PC-9 (cell line): ENCODE results near the gene TMEM115. TPM values are rescaled to one million over a fixed set of nuclear protein-coding genes. Genes with fewer than 3 reads are reported as not detected.

Source experiments
- BruUV-seq: library from RNA; stranded (reverse); fragments of 400-500 nt; replicated peaks from 2 replicates; lab custom pipeline; 2021; lab: Mats Ljungman, UMichigan
- CTCF ChIA-PET: fragments of 300-600 bp; sonication (Branson Sonifier 250); formaldehyde crosslinking; loops from one replicate; lab custom pipeline; 2022; ENCODE audit warnings: antibody characterized with exemption; lab: Charles Lee
- POLR2A ChIA-PET: fragments of 300-600 bp; sonication (Branson Sonifier 250); formaldehyde crosslinking; loops from one replicate; lab custom pipeline; 2022; ENCODE audit warnings: antibody characterized with exemption; ENCODE audit not compliant: unreplicated experiment; lab: Charles Lee
- DNase-seq, 2 experiments: peaks; one replicate each; pipeline versions ENCODE4 v3.0.0 to v3.0.0-alpha.2; 2015 to 2022; ENCODE audit warnings: mixed read lengths in 1 of 2
- H2AFZ ChIP-seq: fragments of 200-600 bp; sonication (generic); 2 replicates; pipeline ENCODE4 v1.8.1; 2017; ENCODE audit warnings: antibody characterized with exemption
- H3F3A ChIP-seq: fragments of 200-600 bp; sonication (generic); 2 replicates; pipeline ENCODE4 v1.8.1; 2017; ENCODE audit warnings: antibody characterized with exemption, mild to moderate bottlenecking, low read depth; ENCODE audit not compliant: insufficient read depth
- H3K27ac ChIP-seq: fragments of 200-600 bp; sonication (generic); 2 replicates; pipeline ENCODE4 v1.6.1; 2016; ENCODE audit warnings: mixed run types
- H3K27me3 ChIP-seq: fragments of 200-600 bp; sonication (generic); 2 replicates; pipeline ENCODE4 v1.6.1; 2016; ENCODE audit warnings: low read depth, mixed run types; ENCODE audit not compliant: insufficient read depth
- H3K36me3 ChIP-seq: fragments of 200-600 bp; sonication (generic); 2 replicates; pipeline ENCODE4 v1.6.1; 2016; ENCODE audit warnings: low read depth, mixed run types
- H3K4me1 ChIP-seq: fragments of 200-600 bp; sonication (generic); replicated peaks from 2 replicates; pipeline ENCODE4 v1.6.1; 2016; ENCODE audit warnings: mixed run types; ENCODE audit not compliant: insufficient read depth
- H3K4me2 ChIP-seq: fragments of 200-600 bp; sonication (generic); 2 replicates; pipeline ENCODE4 v1.6.1; 2017; ENCODE audit warnings: mixed run types
- H3K4me3 ChIP-seq: fragments of 200-600 bp; sonication (generic); 2 replicates; pipeline ENCODE4 v1.6.1; 2016; ENCODE audit warnings: mixed run types
- H3K79me2 ChIP-seq: fragments of 200-600 bp; sonication (generic); 2 replicates; pipeline ENCODE4 v1.6.1; 2017; ENCODE audit warnings: low read depth, mixed run types
- H3K9me2 ChIP-seq: fragments of 200-600 bp; sonication (generic); 2 replicates; pipeline ENCODE4 v1.8.1; 2017; ENCODE audit warnings: mild to moderate bottlenecking; ENCODE audit not compliant: insufficient read depth
- H3K9me3 ChIP-seq: fragments of 200-600 bp; sonication (generic); 2 replicates; pipeline ENCODE4 v1.8.1; 2016; ENCODE audit warnings: low read depth; ENCODE audit not compliant: insufficient read depth
- H4K20me1 ChIP-seq: fragments of 200-600 bp; sonication (generic); 2 replicates; pipeline ENCODE4 v1.8.1; 2017; ENCODE audit not compliant: insufficient read depth
- CTCF ChIP-seq: fragments of 200-600 bp; sonication (generic); conservative IDR thresholded peaks from 2 replicates; pipeline ENCODE4 v1.6.1; 2017; ENCODE audit warnings: mixed run types, antibody characterized with exemption, mild to moderate bottlenecking, moderate library complexity
- EZH2 ChIP-seq: fragments of 200-600 bp; sonication (generic); IDR thresholded peaks from 2 replicates; pipeline ENCODE4 v1.8.0; 2017; ENCODE audit warnings: antibody characterized with exemption, low read depth
- intact Hi-C: fragments of 100-400 bp; cut with micrococcal nuclease; formaldehyde crosslinking; loops from one replicate; pipeline ENCODE4 v1.10.0; 2022; ENCODE audit not compliant: unreplicated experiment
- total RNA-seq: library from RNA; stranded (reverse); gene quantifications from 2 replicates; pipeline ENCODE4 v1.2.3, GENCODE V29; 2021

Gene TMEM115
- total RNA-seq, 1 experiment from 2014 or later: 35.2 TPM

- Histone ChIP-seq H3K4me3 (no peak overlapping the region), H3K36me3 (no peaks in the 10 kb centered on the region), H4K20me1 (no peaks in the 10 kb centered on the region), H3K9me2 (no peaks in the 10 kb centered on the region), H2AFZ (no peak overlapping the region), H3K4me1 (peaks cover 11% of the 10 kb centered on the region), H3K27me3 (peaks cover 13% of the 10 kb centered on the region), H3K9me3 (no peaks in the 10 kb centered on the region), H3F3A (peaks cover 4% of the 10 kb centered on the region; the same call in 1 of the 2 replicates), H3K27ac (no peak overlapping the region), H3K4me2 (no peak overlapping the region), H3K79me2 (no peaks in the 10 kb centered on the region)
- no TSS peak for BruUV-seq
- intact Hi-C loops: no loop called here
- ChIA-PET CTCF (no interaction called here), POLR2A (no interaction called here)
- TF ChIP-seq EZH2 (no peak), CTCF (no peak)
- no peak for DNase-seq
Observed at GRCh38 chr3:50406487-50406886, 47.2 kb upstream of the TMEM115 start.

- Histone ChIP-seq H3K79me2 (no peaks in the 10 kb centered on the region), H2AFZ (no peak overlapping the region), H3K27ac (no peak overlapping the region), H3K4me3 (no peak overlapping the region), H3K9me3 (no peaks in the 10 kb centered on the region), H3K27me3 (peaks cover 13% of the 10 kb centered on the region), H3K4me2 (no peak overlapping the region), H4K20me1 (no peaks in the 10 kb centered on the region), H3K4me1 (peaks cover 13% of the 10 kb centered on the region), H3F3A (peaks cover 4% of the 10 kb centered on the region; the same call in 1 of the 2 replicates), H3K9me2 (no peaks in the 10 kb centered on the region), H3K36me3 (no peaks in the 10 kb centered on the region)
- intact Hi-C loops: no loop called here
- no peak for TF ChIP-seq EZH2
- no peak for TF ChIP-seq CTCF
- BruUV-seq: no TSS peak
- ChIA-PET CTCF (interaction anchor here (0.7 kb wide), 1 partner anchor 1096 kb away, joined by 14 read pairs; no protein-coding TSS in a partner anchor), POLR2A (no interaction called here)
- no peak for DNase-seq
Observed at GRCh38 chr3:50405249-50405648, 45.9 kb upstream of the TMEM115 start.

- Histone ChIP-seq H2AFZ (no peak overlapping the region), H3K79me2 (no peaks in the 10 kb centered on the region), H3K27ac (no peak overlapping the region), H3K4me1 (peaks cover 13% of the 10 kb centered on the region), H3K36me3 (no peaks in the 10 kb centered on the region), H4K20me1 (no peaks in the 10 kb centered on the region), H3K4me3 (no peak overlapping the region), H3K27me3 (no peaks in the 10 kb centered on the region), H3K9me2 (no peaks in the 10 kb centered on the region), H3F3A (peaks cover 4% of the 10 kb centered on the region; the same call in 1 of the 2 replicates), H3K9me3 (no peaks in the 10 kb centered on the region), H3K4me2 (peak overlapping the region; percentile 31; the same call in 1 of the 2 replicates)
- POLR2A ChIA-PET: no interaction called here
- CTCF ChIA-PET: no interaction called here
- TF ChIP-seq EZH2 (no peak), CTCF (no peak)
- intact Hi-C loops: no loop called here
- no TSS peak for BruUV-seq
- no peak for DNase-seq
Observed at GRCh38 chr3:50401978-50402595, 42.8 kb upstream of the TMEM115 start.
